Hematopoietic multipotent progenitor cell (in vitro differentiated cells): ENCODE data around the gene DTNBP1. TPM values are rescaled to one million over a fixed set of nuclear protein-coding genes. Genes with fewer than 3 reads are reported as not detected.

Experiments
- DNase-seq, 3 donors: peaks; one replicate each; pipeline ENCODE4 v3.0.0-alpha.2; 2011 to 2015; ENCODE audit warnings: low read depth in 2 of 3, low spot score in 2 of 3
- total RNA-seq: library from RNA; depleted of rRNA; stranded (reverse); fragments of >200 nt; gene quantifications from one replicate; pipeline ENCODE4 v1.2.3, GENCODE V29; 2012

DTNBP1 gene
- total RNA-seq, 1 donor: 17.5 TPM

DNA sequence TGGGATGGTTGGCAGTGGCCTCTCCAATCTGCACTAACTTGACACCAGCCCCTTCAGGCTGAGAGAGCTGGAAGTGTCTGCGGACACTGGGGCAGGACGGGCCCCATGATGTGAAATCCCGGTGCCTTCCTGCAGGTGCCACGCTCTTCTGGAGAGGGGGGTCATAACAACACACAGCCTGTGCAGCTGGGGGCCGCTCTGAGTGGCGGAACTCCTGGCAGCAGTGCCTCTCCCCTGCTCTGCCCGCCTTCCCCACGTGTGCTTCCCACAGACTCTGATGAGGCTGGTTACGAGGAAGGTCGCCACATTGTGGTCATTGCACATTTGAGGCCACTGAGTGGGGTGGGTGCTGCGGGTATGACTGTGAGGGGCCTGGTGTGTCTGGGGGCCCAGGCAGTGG, 145.2 kb downstream of the DTNBP1 start:
- DNase-seq: no peak

DNA sequence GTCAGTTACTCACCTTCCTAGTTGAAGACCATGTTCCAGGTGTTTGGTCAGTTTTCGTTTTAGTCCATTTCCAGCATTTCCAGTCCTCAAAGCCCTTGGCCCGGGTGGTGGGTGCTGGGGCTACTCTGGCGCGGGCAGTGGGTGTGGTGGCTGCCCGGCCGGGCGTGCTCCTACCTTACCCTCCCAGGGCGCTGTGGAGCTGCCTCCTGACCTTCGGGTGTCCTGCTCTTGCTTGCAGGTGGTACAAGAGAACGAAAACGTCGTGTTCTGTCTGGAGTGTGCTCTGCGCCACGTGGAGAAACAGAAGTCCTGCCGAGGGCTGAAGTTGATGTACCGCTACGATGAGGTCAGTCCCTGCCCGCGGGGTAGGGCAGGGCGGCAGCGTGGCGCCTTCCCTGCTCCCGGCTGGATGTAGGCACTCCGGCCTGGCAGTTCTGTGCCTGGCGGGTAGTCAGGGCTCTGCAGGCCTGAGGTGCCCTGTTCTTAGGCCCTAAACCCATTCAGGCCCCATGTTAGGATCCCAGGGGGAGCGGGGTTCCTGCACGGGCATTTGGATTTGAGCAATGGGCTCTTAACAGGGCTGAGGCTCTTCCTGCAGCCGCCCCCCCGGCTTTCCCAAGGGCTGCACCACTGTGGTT, 145.8 kb downstream of the DTNBP1 start:
- no peak for DNase-seq

- DNase-seq: no peak
Measured at GRCh38 chr6:15516378-15516777, 146.4 kb downstream of the DTNBP1 start.

- DNase-seq: no peak
Measured at GRCh38 chr6:15515660-15516375, 147.0 kb downstream of the DTNBP1 start.

GRCh38 chr6:15515226-15515625, 147.6 kb downstream of the DTNBP1 start:
- DNase-seq: no peak

DNA sequence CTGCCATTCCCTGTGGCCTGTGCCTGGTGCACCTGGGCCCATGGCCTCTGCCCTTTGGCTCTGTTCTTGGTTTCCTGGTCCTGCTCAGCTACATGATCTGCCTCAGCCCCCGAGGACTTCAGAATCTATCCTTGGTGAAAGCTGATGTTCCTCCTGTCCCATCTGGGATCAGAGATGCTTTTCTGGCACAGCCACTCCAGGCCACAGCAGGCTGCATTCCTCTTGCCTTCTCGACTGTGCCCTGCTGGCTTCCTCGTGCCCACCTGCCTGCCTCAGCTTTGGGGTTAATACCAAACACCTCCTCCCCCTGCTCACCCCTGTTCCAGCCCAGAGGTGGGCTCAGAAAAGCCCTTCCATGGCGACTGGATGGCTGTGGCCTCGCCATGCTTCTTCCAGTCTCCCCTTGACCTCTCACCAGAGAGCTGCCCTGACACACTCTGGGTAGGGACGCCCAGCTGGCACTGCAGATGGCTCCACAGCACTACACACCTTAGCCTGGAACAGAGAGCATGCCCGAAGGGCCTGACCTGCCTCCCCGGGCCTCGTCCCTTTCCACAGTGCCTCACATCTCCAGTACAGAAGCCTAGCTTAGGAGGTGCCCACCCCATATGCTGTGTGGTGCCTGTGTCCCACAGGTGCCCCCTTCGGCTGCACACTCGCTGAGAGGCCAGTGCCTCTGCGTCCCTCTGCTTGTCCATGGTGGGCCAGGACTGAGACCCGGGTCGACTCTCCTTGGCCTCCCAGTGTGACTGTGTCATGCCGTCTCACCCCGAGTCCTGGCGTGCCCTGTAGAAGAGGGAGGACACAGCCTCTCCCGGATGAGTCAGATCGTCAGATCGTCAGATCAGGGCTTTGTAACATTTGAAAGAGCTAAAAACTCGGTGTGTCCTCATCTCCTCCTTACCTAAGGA, 148.8 kb downstream of the DTNBP1 start:
- no peak for DNase-seq

DNA sequence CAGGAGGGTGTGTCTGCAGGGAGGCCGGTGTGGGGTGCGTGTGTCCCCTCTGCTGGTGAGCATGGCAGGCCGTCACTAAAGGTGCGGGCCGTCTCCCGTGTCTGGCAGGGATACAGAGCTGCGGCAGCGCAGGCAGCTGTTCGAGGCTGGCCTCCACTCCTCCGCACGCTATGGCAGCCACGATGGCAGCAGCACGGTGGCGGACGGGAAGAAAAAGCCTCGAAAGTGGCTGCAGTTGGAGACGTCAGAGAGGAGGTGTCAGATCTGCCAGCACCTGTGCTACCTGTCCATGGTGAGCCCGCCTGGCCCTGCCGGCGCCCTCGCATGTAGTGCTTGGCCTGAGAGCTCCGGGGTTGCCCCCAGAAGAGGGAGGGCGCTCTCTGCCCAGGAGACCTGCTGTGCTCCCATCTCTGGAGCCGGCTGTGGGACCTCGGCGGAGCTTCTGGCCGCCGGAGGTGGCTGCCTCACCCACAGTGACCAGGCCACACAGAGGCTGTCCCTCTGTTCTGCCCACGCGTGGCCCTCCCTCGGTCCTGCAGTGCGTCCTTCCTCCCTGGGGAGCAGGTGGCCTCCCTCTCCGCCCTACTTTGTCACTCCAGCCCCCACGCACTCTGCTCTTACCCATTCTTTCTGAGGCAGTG, 149.6 kb downstream of the DTNBP1 start:
- DNase-seq: no peak

DNA sequence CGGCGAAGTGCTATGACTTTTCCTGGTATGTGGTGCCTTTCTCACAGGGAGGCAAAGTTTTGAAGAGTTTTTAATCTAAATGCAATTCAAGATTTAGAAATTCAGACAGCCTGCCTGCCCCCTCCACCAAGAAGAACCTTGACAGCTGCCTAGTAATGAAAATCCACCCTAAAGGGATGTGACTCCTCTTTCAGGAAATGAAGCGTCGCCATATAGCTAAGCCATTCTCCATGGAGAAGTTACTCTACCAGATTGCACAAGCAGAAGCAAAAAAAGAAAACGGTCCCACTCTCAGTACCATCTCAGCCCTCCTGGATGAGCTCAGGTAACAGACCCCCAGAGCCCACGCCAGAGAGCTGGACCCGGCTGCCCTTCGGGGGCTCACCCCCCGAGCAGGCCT, 150.1 kb downstream of the DTNBP1 start:
- DNase-seq: no peak

GRCh38 chr6:15512126-15512525, 150.7 kb downstream of the DTNBP1 start:
- no peak for DNase-seq

GRCh38 chr6:15511248-15512125, 151.3 kb downstream of the DTNBP1 start:
- DNase-seq: no peak

DNA sequence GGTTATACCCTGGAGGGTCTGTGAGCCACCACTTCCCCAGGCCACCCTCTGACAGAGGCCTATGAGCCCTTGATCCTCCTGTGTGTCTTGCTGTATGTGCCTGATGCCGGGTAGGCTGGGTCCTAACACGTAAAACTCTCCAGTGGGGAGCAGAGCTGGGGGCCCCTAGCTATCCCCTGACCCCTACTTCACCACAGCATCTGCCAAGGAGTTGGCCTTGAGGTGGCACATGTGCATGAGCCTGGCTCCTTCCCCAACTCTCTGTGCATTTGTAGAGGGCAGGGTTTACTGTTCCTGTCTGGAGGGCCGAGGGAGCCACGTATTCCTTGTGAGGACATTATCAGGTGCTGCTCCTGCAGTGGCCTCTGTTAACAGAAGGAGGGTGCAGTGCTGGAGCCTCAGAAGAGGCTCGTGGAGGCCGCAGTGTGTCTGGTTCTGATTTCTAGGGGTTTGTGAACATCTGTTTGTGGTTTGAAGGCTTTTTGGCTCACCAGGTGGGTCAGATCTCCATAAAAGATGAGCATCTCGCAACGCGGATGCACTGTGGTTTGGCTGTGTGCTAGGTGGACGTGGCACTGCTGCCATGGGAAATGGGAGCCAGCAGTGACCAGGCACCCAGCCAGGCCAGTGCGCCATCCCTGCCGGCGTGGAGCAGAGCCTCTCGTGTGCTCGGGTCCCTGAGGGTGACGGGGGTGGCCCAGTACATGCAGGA, 152.1 kb downstream of the DTNBP1 start:
- DNase-seq: no peak

DNA sequence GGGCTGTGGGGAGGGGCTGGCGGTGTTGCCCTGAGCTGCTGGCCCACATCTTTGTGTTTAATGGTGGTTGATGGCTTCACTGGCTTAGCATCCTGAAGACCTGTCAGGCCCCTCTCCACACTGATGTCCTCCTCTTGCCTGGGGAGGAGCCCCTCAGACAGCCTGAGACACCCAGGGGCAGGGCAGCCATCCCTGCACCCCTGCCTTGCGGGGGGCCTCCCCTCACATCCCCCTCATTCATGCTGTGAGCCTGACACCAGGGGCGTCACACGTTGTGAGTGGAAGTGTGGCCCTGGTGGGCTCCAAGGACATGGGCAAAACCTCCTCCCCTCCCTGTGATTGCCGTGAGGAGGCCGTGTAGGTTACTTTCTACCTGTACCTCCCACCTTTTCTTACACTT, 152.7 kb downstream of the DTNBP1 start:
- no peak for DNase-seq

GRCh38 chr6:15509335-15509933, 153.4 kb downstream of the DTNBP1 start:
- no peak for DNase-seq

DNA sequence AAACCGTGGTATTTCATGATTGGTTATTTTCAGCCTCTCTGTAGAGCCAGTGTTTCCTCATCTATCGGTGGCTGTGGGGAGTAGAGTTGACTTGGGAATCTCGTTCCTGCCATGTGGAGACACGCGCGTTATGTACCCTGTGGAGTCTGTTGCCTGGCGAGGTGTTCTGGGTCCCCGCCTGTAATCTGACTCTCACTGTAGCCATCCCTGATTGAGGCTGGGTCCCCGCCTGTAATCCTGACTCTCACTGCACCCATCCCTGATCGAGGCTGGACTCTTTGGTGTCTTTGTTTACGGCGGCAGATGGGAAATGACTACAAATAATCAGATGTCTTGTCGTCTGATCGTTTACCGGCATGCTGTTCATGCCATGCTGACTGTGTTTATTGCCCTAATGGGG, 153.9 kb downstream of the DTNBP1 start:
- no peak for DNase-seq

DNA sequence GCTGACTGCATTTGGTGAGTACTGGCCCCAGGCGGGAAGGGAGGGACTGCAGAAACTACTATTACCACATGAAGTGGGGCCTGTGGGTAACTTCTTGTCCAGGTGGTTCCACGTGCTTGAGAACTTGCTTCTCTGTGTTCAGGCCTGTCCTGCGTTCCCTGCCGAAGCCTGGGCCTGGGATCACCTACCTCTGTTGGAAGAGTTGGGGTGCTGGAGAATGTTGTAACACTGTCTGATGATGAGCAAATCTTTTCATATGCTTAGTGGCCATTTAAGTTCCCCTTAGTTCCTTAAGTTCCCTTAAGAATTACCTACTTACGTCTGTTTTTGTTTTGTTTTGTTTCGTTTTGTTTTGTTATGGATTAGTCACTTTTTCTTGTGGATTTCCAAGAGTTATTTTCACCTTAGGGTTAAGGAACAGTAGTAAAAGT, 154.4 kb downstream of the DTNBP1 start:
- no peak for DNase-seq

- no peak for DNase-seq
Measured at GRCh38 chr6:15507746-15508145, 155.1 kb downstream of the DTNBP1 start.

GRCh38 chr6:15507221-15507620, 155.6 kb downstream of the DTNBP1 start:
- no peak for DNase-seq

DNA sequence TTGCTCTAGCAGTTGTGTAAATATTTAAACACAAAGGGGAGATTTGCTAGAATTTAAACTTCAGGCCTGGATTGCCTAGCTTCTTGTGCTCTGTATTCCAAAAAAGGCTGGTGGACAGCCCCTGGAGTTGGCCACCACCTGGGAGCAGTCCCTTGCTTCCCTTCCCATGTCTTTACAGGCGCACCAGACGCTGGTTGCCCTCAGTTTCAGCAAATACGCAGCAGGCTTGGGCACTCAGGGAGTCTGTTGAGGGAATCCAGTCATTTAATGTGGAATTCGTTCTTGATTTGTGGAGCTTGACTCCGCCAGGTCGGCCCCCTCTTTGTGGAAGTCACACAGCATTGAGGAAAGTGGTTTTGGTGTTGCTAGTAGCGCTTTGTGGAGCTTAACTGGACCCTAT, 156.8 kb downstream of the DTNBP1 start:
- DNase-seq: no peak

- no peak for DNase-seq
Measured at GRCh38 chr6:15505463-15505918, 157.3 kb downstream of the DTNBP1 start.
